ENCODE data around the gene PARP9. TPM values are rescaled to one million over a fixed set of nuclear protein-coding genes. Genes with fewer than 3 reads are reported as not detected.

PARP9 gene
- total RNA-seq, 4 donors from 2014 or later: 8.3 to 13.1 (median 11.2) TPM

DNA sequence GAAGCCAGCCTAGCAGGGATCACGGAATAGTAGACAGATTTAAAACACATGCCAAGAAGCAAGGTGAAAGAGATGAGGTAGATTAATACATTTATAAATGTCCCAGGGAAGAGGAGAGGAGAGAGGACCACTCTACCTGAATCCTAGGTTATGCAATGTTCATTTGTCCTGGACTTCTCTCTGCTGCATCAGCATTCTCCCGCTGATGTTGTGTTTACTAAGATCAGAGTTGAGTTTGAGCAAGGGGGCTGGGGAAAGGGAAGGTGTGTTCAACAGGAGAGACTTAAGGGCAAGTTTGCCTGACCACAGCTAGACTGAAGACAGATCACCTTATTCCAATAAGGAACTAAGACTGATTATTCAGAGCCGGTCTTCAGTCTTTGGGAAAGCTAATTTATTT, 48.2 kb downstream of the PARP9 start:
- H3K4me3 ChIP-seq: no peak overlapping the region
- peaks cover 20% of the 10 kb centered on the region for H3K4me1 ChIP-seq
- H3K27me3 ChIP-seq: no peaks in the 10 kb centered on the region
- no peak overlapping the region for H3K27ac ChIP-seq
- TF ChIP-seq EP300 (IDR thresholded peaks at IDR 0.05) (no peak), POLR2A (IDR thresholded peaks at IDR 0.05) (no peak), POLR2AphosphoS5 (IDR thresholded peaks at IDR 0.05) (no peak)
- TF ChIP-seq, protein P1, sequence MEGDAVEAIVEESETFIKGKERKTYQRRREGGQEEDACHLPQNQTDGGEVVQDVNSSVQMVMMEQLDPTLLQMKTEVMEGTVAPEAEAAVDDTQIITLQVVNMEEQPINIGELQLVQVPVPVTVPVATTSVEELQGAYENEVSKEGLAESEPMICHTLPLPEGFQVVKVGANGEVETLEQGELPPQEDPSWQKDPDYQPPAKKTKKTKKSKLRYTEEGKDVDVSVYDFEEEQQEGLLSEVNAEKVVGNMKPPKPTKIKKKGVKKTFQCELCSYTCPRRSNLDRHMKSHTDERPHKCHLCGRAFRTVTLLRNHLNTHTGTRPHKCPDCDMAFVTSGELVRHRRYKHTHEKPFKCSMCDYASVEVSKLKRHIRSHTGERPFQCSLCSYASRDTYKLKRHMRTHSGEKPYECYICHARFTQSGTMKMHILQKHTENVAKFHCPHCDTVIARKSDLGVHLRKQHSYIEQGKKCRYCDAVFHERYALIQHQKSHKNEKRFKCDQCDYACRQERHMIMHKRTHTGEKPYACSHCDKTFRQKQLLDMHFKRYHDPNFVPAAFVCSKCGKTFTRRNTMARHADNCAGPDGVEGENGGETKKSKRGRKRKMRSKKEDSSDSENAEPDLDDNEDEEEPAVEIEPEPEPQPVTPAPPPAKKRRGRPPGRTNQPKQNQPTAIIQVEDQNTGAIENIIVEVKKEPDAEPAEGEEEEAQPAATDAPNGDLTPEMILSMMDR (IDR thresholded peaks at IDR 0.05): no peak
- no peak for DNase-seq (ENCODE audit: low spot score in 2 of 2)
- H3K9me3 ChIP-seq: no peaks in the 10 kb centered on the region
- 90% methylated on average over 3 of the region's 3 CpGs for WGBS
- no peaks in the 10 kb centered on the region for H3K36me3 ChIP-seq

DNA sequence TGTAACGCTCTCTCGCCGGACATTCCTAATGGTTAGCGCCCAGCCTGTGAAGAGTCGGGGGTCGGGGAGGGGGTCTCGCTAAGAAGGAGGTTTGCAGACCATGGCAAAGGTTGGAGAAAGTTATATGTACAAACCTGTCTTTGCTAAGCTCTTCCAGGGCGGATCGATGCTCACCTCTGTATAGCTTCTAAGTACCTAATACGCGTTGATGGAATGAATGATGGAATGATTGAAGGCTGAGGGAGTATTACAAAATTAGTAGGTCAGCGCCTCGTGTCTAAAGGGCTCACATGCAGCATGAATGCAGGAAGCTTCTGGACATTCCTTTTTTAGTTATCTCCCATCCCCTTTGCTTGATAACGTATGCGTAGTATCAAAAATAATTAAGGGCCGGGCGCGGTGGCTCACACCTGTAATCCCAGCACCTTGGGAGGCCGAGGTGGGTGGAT, 49.1 kb downstream of the PARP9 start:
- H3K4me3 ChIP-seq: peak overlapping the region; percentile 62
- H3K9me3 ChIP-seq: no peaks in the 10 kb centered on the region
- no peak for TF ChIP-seq EP300 (IDR thresholded peaks at IDR 0.05)
- TF ChIP-seq POLR2AphosphoS5 (IDR thresholded peaks at IDR 0.05): no peak
- TF ChIP-seq, protein P1 (IDR thresholded peaks at IDR 0.05): no peak
- TF ChIP-seq POLR2A (IDR thresholded peaks at IDR 0.05): no peak
- no peaks in the 10 kb centered on the region for H3K27me3 ChIP-seq
- DNase-seq (ENCODE audit: low spot score in 2 of 2): no peak
- no peaks in the 10 kb centered on the region for H3K36me3 ChIP-seq
- H3K4me1 ChIP-seq: peaks cover 20% of the 10 kb centered on the region
- WGBS: 37% methylated on average over 19 of the region's 19 CpGs
- peak overlapping the region; percentile 94 for H3K27ac ChIP-seq

DNA sequence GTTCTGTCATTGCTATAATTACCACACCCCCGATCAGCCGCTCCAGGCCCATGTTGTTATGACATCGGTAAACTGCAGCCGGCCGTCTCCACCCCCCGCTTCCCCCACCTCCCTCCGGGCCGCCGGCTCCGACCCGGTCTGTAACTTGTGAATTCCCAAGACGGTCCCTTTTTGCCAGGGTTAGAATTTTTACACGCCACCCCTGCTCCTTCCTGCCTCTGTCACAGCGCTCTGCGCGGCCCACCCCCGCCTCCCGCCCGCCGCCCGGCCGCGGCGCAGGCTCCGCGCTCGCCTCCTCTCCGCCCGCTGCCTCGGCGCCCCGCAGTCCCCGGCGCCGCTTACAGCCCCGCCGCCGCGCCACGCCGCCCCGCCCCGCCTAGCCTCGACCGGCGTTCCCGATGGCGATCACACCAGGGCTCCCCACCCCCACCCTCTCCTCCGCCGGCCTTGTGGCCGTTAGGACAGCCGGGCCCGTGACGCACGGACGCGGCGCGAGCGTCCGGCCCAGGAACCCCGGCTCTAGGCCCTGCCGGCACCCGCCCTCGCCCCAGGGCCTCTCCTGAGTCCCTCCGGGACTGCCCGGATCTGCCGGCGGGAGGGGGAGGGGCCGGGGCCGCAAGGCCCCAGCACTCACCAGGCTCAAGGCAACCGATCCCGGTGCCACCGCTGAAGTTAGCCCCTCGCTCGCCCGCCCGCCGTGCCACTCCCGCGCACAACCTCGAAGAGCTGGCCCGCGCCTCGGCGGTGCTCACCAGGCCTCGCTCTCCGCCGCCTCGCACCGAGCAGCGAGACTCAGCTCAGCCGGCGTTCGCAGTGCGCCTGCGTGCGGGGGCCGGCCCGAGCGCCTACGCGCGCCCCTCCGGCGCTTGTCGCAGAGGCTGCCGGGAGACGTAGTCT, 49.7 kb downstream of the PARP9 start, which contains the start of gene KPNA1:
Gene KPNA1 (minus strand): TSS at position 817 of the 897 bp plus-strand sequence. CDS start 18,374 bp downstream, outside the sequence.
- H3K4me3 ChIP-seq: peak within 1 kb of the TSS; percentile 62
- under 1% methylated on average over 58 of the region's 109 CpGs for WGBS
- no peaks in the 10 kb centered on the region for H3K27me3 ChIP-seq

DNA sequence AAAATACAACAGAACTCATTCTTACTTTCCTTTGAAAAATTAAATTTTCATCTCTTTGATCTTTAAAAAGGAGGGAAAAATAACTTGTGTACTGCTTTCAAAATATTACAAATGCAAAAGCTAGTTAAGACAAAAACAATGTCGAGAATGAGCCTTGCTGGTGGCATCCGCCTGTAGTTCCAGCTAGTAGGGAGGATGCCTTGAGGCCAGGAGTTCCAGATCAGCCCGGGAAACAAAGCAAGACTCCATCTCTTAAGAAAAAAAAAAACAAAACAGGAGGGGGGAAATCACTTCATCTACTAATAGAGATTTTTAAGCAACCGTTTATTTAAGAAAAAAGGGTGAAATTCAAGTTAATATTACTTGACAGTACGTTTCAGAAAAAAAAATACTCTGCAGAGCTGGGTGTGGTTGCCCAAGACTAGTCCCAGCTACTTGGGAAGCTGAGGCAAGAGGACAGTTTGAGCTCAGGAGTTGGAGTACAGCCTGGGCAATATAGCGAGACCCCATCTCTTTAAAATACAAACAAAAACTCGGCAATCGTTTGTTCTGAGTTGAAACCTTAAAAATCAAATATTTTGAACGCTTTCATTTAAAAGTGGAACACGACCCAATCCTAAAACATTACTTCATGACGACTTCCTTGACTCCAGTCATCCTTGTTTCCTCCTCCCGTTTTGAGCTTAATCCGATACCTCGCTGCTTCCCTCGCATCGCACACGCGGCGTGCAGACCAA, 50.5 kb downstream of the PARP9 start:
- Histone ChIP-seq H3K4me1 (peaks cover 20% of the 10 kb centered on the region), H3K27ac (peak overlapping the region; percentile 94), H3K36me3 (no peaks in the 10 kb centered on the region), H3K4me3 (peak overlapping the region; percentile 62), H3K9me3 (no peaks in the 10 kb centered on the region), H3K27me3 (no peaks in the 10 kb centered on the region)
- no peak for DNase-seq (ENCODE audit: low spot score in 2 of 2)
- WGBS: 6% methylated on average over 19 of the region's 19 CpGs
- no peak for TF ChIP-seq POLR2A (IDR thresholded peaks at IDR 0.05)
- TF ChIP-seq, protein P1 (IDR thresholded peaks at IDR 0.05): no peak

More for the DNA sequence above, 49.7 kb downstream of the PARP9 start, which contains the start of gene KPNA1:
- H3K36me3 ChIP-seq: no peaks in the 10 kb centered on the region
- TF ChIP-seq POLR2A (IDR thresholded peaks at IDR 0.05) (peak; percentile 42 to 90), POLR2AphosphoS5 (IDR thresholded peaks at IDR 0.05) (peak in 2 of 3 donors; percentile 75 to 92), EP300 (IDR thresholded peaks at IDR 0.05) (no peak)
- TF ChIP-seq, protein P1 (IDR thresholded peaks at IDR 0.05): no peak
- peaks cover 20% of the 10 kb centered on the region for H3K4me1 ChIP-seq
- peak; percentile 90 to 93 for DNase-seq (ENCODE audit: low spot score in 2 of 2)
- no peaks in the 10 kb centered on the region for H3K9me3 ChIP-seq
- H3K27ac ChIP-seq: peak within 1 kb of the TSS; percentile 94

DNA sequence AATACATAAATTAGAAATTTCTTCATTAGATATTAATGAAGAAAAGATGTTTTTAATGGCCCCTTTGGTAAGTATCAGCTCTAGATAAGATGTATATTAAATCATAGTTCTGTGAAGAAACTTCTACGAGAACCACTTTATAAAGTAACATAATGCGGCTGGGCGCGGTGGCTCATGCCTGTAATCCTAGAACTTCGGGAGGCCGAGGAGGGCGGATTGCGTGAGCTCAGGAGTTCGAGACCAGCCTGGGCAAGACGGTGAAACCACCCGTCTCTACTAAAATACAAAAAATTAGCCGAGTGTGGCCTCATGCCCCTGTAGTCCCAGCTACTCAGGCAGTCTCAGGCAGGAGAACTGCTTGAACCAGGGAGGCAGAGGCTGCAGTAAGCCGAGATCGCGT, 51.8 kb downstream of the PARP9 start:
- Histone ChIP-seq H3K9me3 (no peaks in the 10 kb centered on the region), H3K27ac (no peak overlapping the region), H3K27me3 (no peaks in the 10 kb centered on the region), H3K36me3 (no peaks in the 10 kb centered on the region), H3K4me1 (peaks cover 20% of the 10 kb centered on the region), H3K4me3 (no peak overlapping the region)
- 88% methylated on average over 15 of the region's 15 CpGs for WGBS
- DNase-seq (ENCODE audit: low spot score in 2 of 2): no peak
- TF ChIP-seq POLR2A (IDR thresholded peaks at IDR 0.05): no peak
- TF ChIP-seq, protein P1 (IDR thresholded peaks at IDR 0.05): no peak
- TF ChIP-seq POLR2AphosphoS5 (IDR thresholded peaks at IDR 0.05): no peak

All from suprapubic skin (tissue), 4 donors.